Rectal smooth muscle tissue (tissue), 1 donor: ENCODE results near the gene CDC14C.

ENCODE experiments used
- H3K27ac ChIP-seq: one replicate; pipeline ENCODE4 v1.7.0; 2013; ENCODE audit warnings: low read depth, low read length, inconsistent platforms
- H3K27me3 ChIP-seq: one replicate; pipeline ENCODE4 v1.7.0; 2013; ENCODE audit warnings: low read length; ENCODE audit not compliant: control insufficient read depth, insufficient read depth
- H3K36me3 ChIP-seq: one replicate; pipeline ENCODE4 v1.7.0; 2013; ENCODE audit warnings: low read length; ENCODE audit not compliant: control insufficient read depth, insufficient read depth
- H3K4me1 ChIP-seq: one replicate; pipeline ENCODE4 v1.7.0; 2013; ENCODE audit warnings: low read length; ENCODE audit not compliant: control insufficient read depth, insufficient read depth
- H3K4me3 ChIP-seq: one replicate; pipeline ENCODE4 v1.7.0; 2013; ENCODE audit warnings: low read length
- H3K9ac ChIP-seq: one replicate; pipeline ENCODE4 v1.7.0; 2013; ENCODE audit warnings: low read length

Gene CDC14C

DNA sequence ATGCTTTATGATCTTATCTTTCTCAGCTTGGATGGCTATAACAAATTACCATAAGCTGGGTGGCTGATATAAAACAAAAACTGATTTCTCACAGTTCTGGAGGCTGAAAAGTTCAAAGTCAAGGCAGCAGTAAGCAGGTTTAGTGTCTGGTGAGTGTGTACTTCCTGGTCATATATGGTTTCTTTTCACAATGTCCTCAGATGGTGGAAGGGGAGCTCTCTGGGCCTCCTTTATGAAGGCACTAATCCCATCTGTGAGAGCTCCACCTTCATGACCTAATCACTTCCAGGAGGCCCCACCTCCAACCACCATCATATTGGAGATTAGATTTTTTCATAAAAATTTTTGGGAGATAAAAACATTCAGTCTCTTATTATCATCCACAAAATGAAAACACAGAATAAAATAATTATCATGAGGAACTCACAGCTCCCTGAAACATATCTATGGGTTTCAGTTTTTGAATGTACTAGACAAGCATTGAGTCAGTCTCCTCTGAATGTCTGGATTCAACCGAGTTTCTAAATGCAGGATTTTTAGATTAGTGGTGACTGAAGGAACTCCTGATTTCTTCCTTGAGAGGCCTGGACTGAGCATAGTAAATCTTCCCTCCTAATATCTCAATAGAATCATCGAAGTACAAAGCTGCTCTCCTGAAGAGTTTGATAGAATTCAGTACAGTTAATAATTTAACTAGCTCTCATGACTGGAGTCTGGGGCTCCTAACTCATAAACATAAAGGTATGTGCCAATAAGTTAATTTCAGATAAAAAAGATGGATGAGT lies 8.0 kb downstream of the CDC14C start:
- Histone ChIP-seq H3K27ac (no peak overlapping the region), H3K36me3 (no peaks in the 10 kb centered on the region), H3K4me3 (no peak overlapping the region), H3K4me1 (no peaks in the 10 kb centered on the region), H3K27me3 (no peaks in the 10 kb centered on the region), H3K9ac (no peak overlapping the region)

DNA sequence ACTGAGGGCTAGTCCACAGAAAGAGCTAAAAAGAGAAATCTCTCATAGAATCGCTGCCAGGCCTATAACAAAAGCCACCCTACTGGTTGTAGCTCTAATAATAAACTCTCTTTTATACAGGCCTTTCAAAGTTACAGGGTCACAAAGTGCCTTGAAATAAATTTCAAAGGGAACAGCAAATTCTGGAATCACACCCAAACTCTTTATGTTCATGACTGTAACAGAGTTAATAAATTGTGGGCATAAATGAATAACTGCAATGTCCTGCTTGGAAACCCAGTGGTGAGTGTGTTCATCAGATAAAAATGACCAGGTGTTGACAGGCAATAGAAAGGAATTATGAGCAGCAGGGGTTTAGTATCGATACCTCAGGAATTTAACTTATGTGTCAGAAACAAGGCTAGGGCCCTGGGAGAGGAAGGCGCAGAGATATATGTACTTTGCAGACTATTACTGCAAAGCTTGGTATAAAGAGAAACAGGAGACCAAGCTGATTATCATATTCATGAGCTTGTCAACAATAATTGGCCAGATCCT lies 9.3 kb downstream of the CDC14C start:
- Histone ChIP-seq H3K27ac (no peak overlapping the region), H3K27me3 (no peaks in the 10 kb centered on the region), H3K9ac (no peak overlapping the region), H3K4me1 (no peaks in the 10 kb centered on the region), H3K36me3 (no peaks in the 10 kb centered on the region), H3K4me3 (no peak overlapping the region)

DNA sequence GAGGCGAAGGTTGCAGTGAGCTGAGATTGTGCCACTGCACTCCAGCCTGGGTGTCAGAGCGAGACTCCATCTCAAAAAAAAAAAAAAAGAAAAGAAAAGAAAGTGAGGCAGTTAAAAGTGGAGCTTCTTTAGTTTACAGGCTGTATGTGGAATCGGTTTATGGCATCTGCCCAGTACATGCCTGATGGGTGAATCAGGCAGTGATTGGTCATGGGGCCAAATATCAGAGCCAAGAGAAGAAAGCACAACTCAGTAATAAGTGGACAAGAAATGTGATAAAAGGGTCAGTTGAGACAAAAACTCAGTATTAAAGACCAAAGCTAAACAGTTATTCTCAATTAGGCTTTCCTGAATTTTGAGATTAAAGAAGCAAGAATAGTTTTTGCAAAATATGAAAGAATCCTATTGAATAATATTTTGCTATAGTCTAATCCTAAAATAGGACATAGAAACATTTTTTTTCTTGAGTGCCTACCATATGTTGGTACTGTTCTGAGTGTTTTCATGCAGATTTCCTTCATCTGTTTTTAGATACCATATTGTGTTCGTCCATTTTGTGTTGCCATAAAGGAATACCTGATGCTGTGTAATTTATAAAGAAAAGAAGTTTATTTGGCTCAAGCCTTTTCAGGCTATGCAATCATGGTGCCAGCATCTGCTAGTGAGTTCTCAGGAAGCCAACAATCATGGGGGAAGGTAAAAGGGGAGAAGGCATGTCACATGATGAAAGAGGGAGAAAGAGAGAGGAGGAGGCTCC lies 14.4 kb downstream of the CDC14C start:
- H3K27me3 ChIP-seq = no peaks in the 10 kb centered on the region
- no peak overlapping the region for H3K9ac ChIP-seq
- no peaks in the 10 kb centered on the region for H3K4me1 ChIP-seq
- H3K27ac ChIP-seq = no peak overlapping the region
- no peaks in the 10 kb centered on the region for H3K36me3 ChIP-seq
- no peak overlapping the region for H3K4me3 ChIP-seq

DNA sequence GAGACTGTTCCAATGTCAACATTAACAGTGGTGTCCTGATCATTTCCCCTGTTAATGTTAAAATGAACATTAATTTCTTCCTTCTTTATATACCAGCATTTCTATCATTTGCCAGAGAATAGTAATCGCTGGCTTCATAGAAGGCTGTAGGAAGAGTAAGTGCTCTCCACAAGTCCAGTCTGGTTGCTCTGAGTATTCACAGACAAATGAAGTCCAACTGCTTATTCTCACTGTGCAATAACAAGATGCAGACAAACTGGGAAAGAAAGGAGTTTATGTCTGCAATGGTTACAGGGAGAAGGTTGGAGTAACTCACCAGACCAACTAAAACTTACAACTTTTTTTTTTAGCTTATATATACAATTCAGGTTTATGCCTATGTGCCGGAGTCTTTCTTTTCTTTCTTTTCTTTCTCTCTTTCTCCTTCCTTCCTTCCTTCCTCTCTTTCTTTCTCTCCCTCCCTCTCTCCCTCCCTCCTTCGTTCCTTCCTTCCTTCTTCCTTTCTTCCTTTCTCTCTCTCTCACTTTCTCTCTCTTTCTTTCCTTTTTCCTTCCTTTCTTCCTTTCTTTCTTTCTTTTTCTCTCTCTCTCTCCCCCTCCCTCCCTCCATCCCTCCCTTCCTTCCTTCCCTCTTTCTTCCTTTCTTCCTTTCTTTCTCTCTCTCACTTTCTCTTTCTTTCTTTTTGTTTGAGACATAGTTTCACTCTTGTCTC lies 19.1 kb downstream of the CDC14C start:
- H3K9ac ChIP-seq = no peak overlapping the region
- H3K4me3 ChIP-seq = no peak overlapping the region
- H3K27me3 ChIP-seq = no peaks in the 10 kb centered on the region
- no peak overlapping the region for H3K27ac ChIP-seq
- H3K36me3 ChIP-seq = no peaks in the 10 kb centered on the region
- no peaks in the 10 kb centered on the region for H3K4me1 ChIP-seq

DNA sequence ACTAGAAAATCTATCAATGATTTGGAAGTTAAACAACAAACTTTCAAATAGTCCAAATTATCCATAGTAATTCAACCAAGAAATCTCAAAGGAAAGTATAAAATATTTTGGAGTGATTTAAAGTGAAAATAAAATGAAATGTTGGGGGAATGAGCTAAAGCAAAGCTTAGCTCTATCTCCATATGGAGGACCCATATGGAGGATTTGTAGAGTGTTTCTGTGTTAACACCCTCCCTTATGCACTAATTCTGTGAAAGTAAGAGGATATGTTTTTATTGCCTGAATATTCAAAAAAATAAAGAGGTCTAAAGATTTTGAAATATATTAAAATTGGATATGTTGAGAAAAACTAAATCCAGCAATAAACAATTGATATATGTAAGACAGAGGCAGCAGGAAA lies 31.6 kb downstream of the CDC14C start:
- H3K27ac ChIP-seq = no peak overlapping the region
- no peak overlapping the region for H3K9ac ChIP-seq
- no peaks in the 10 kb centered on the region for H3K36me3 ChIP-seq
- no peaks in the 10 kb centered on the region for H3K27me3 ChIP-seq
- no peaks in the 10 kb centered on the region for H3K4me1 ChIP-seq
- no peak overlapping the region for H3K4me3 ChIP-seq

DNA sequence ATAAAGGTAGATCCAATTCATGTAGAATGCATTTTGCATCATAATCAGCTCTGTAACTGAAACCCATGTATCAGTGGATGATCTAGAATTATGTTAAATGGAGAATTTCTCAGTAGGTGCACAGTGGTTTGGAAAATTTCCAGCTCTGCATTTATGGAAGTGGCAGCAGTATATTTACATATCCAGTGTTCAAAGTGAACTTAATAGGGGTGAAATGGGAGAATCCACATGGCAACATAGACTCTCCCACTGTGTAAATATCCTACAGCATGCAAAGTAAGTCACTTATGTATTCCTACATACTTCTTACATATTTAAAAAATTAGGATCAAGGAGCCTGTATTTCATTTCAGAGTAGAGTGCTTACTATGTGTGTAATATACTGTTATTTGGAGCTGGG lies 35.3 kb downstream of the CDC14C start:
- Histone ChIP-seq H3K27me3 (no peaks in the 10 kb centered on the region), H3K36me3 (no peaks in the 10 kb centered on the region), H3K27ac (no peak overlapping the region), H3K4me3 (no peak overlapping the region), H3K4me1 (no peaks in the 10 kb centered on the region), H3K9ac (no peak overlapping the region)

DNA sequence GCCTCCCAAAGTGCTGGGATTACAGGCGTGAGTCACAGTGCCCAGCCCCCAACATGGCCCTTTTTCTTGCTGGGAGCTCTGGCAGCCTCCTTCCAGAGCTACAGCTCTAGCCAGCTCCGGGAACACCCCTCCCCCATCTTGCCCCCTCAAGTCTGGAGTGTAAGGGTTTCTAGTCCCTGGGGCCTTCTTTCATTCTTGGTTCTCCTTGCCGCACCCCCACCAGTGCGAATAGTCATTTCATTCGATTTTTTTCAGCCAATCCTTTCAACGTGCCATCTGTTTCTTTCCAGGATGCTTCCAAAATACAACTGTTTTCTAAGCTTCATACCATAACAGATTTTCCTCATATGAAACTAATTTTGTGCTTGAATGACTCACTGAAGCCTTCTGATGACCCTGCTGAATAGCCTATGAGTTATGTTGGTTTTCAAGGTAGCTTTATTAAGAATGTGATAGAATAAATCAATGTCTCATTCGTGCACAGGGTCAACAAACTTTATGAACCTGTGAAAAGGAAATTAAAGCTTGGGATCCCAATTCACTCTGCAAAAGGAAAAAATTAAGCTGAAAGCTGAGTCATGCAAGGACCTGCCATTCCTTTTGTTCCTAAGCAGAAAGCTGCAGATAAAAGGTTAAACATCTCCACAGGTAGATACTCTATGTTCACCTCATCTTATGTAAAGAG lies 38.6 kb downstream of the CDC14C start:
- Histone ChIP-seq H3K36me3 (no peaks in the 10 kb centered on the region), H3K27ac (no peak overlapping the region), H3K9ac (no peak overlapping the region), H3K4me1 (no peaks in the 10 kb centered on the region), H3K4me3 (no peak overlapping the region), H3K27me3 (no peaks in the 10 kb centered on the region)

DNA sequence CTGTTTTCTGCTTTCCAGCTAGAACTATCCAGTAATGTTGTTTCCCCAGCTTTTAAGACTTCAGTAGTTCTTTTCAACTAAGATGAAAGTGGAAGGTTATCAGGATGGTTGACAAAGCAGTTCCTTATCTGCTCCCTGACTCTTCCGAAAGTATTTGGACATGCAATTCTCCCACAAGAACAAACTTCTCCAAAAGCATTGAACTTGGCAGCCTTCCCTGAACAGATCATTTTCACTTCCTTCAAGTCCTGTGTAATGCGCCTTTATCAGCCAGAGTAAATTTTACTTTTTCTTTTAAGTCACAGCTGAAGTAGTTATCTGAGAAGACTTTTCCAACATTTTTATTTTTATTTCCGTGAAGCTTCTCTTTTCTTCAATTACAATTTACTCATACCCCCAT lies 39.7 kb downstream of the CDC14C start:
- Histone ChIP-seq H3K4me3 (no peak overlapping the region), H3K4me1 (no peaks in the 10 kb centered on the region), H3K27ac (no peak overlapping the region), H3K9ac (no peak overlapping the region), H3K27me3 (no peaks in the 10 kb centered on the region), H3K36me3 (no peaks in the 10 kb centered on the region)

DNA sequence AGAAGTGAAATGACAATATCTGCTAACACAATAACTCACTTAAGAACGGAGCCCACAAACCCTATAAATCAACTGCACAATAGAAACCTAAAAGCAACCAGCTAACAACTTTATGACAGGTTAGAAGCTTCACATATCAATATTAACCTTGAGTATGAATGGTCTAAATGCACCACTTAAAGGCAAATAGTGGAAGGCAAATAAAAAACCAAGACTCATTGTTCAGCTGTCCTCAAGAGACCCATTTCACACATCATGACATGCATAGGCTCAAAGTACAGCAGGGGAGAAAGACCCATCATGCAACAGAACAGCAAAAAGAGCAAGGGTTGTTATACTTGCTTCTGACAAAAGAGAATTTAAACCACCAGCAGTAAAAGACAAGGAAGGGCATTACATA lies 46.8 kb downstream of the CDC14C start:
- Histone ChIP-seq H3K27ac (no peak overlapping the region), H3K27me3 (no peaks in the 10 kb centered on the region), H3K4me3 (no peak overlapping the region), H3K9ac (no peak overlapping the region), H3K4me1 (no peaks in the 10 kb centered on the region), H3K36me3 (no peaks in the 10 kb centered on the region)

DNA sequence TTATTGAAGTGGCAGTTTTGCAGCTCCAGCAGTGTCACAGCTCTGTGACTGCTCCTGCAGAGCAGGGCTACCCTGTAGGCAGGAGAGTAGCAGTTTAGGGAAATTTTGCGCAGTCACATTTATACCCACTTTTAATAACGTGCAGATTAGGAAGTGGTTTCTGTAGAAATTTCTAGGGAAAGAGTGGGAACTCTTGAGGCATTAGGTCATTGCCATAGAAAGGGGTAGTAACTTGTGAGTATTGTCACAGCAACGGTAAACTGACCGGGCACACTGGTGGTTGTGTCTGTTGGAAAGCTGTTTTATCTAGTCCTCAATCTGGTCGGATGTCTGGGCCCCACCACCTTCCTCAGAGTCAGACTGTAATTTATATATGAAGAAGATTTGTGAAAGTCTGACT lies 51.9 kb downstream of the CDC14C start:
- Histone ChIP-seq H3K9ac (no peak overlapping the region), H3K4me1 (no peaks in the 10 kb centered on the region), H3K36me3 (no peaks in the 10 kb centered on the region), H3K27ac (no peak overlapping the region), H3K4me3 (no peak overlapping the region), H3K27me3 (no peaks in the 10 kb centered on the region)

DNA sequence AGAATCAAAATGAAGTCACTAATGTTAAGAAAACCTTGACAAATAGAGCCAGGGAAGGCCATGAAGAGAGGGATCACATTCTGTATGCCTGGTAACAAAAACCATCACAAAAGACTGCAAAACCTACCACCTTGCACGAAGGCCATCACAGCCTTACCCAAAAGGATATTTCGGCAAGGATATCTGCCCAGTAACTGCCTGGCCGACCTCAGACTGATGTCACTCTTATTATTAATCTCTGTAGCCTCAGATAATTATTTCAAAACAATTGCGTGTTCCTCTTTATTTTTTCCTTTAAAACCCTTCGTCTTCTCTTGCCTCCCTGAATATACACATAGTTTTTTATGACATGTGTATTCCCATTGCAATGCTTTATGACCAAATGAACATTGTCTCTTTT lies 52.5 kb downstream of the CDC14C start:
- Histone ChIP-seq H3K27ac (no peak overlapping the region), H3K4me3 (no peak overlapping the region), H3K4me1 (no peaks in the 10 kb centered on the region), H3K27me3 (no peaks in the 10 kb centered on the region), H3K9ac (no peak overlapping the region), H3K36me3 (no peaks in the 10 kb centered on the region)
